MG63 (cell line): ENCODE results near the gene MDM2. TPM values are rescaled to one million over a fixed set of nuclear protein-coding genes. Genes with fewer than 3 reads are reported as not detected.
"Not testable (repeated sequence)": the region's sequence is repeated elsewhere in the genome, so short reads cannot be mapped to it uniquely, and the experiment has no call there.

ENCODE experiments used
- DNase-seq: peaks from one replicate; pipeline ENCODE4 v3.0.0-alpha.2; 2020
- H3K27me3 ChIP-seq: fragments of 250-450 bp; sonication (Bioruptor Pico); 2 replicates; pipeline ENCODE4 v1.5.1; 2020; ENCODE audit warnings: mild to moderate bottlenecking, moderate library complexity
- H3K36me3 ChIP-seq: fragments of 250-450 bp; sonication (Bioruptor Pico); 2 replicates; pipeline ENCODE4 v1.5.1; 2020; ENCODE audit warnings: mild to moderate bottlenecking, moderate library complexity
- H3K4me3 ChIP-seq: fragments of 250-450 bp; sonication (Bioruptor Pico); 2 replicates; pipeline ENCODE4 v1.5.1; 2020; ENCODE audit warnings: mild to moderate bottlenecking, moderate library complexity
- H3K9me3 ChIP-seq: fragments of 250-450 bp; sonication (Bioruptor Pico); 2 replicates; pipeline ENCODE4 v1.5.1; 2020; ENCODE audit warnings: mild to moderate bottlenecking, moderate library complexity
- total RNA-seq: library from RNA; depleted of rRNA; stranded (reverse); fragments of >200 nt; shearing (Covaris generic); gene quantifications from 2 replicates; pipeline ENCODE4 v1.2.3, GENCODE V29; 2014; ENCODE audit warnings: low replicate concordance

MDM2 gene
- total RNA-seq, 1 experiment from 2014 or later: 17.4 TPM

DNA sequence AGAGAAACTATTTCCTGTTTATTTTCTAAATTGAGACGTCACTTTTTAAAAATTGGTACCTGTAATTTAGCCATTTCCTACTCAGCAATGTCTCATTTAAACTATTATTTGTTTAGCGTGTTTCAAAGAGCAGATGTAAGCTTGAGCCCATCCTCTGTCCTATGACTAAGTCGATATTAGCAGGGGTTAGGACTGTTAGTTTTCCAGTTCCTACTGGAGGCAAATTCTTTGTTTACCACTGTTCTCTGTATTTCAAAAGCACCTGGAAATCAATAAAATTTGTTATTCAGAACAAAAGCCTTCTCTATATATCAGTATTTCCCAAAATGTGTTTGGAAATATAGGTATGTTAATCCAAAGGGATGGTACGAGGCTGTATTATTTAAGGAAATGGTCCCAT, 42.4 kb downstream of the MDM2 start:
- Histone ChIP-seq H3K27me3 (no peaks in the 10 kb centered on the region; the same call in 1 of the 2 replicates), H3K9me3 (no peaks in the 10 kb centered on the region), H3K4me3 (no peak overlapping the region), H3K36me3 (peaks cover 4% of the 10 kb centered on the region)
- no peak for DNase-seq

DNA sequence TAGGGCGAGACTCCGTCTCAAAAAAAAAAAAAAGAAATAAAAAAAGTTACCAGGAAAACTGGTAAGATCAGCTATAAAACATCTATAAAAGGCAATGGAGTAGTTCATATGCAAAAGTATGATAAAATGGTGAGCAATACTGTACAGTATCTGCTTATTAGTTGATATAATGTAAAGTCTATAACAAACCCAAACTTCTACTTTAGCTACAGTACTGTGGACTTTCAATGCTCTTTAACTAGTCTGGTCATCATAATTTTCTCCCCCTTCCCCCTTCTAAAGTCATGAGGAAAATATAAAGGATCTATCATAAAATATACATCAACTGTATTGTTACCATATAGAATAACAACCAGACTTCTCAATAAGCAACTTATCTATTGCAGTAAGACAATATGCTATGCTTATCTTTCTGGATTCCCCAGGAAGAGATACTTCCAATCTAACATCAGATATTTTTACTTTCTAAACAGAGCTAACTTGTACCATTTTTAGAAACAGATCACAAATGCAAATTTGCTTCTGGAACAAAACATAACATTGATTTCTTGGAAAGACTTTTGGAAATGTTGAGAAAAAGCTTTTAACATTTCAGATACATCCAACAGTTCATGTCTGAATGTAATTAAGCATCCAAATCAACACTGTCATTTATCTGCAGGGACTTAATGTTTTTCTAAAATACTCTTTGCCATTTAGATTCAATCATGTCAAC, 43.8 kb downstream of the MDM2 start:
- H3K4me3 ChIP-seq: no peak overlapping the region
- H3K9me3 ChIP-seq: no peaks in the 10 kb centered on the region
- H3K27me3 ChIP-seq: no peaks in the 10 kb centered on the region; the same call in 1 of the 2 replicates
- no peaks in the 10 kb centered on the region for H3K36me3 ChIP-seq
- DNase-seq: no peak

DNA sequence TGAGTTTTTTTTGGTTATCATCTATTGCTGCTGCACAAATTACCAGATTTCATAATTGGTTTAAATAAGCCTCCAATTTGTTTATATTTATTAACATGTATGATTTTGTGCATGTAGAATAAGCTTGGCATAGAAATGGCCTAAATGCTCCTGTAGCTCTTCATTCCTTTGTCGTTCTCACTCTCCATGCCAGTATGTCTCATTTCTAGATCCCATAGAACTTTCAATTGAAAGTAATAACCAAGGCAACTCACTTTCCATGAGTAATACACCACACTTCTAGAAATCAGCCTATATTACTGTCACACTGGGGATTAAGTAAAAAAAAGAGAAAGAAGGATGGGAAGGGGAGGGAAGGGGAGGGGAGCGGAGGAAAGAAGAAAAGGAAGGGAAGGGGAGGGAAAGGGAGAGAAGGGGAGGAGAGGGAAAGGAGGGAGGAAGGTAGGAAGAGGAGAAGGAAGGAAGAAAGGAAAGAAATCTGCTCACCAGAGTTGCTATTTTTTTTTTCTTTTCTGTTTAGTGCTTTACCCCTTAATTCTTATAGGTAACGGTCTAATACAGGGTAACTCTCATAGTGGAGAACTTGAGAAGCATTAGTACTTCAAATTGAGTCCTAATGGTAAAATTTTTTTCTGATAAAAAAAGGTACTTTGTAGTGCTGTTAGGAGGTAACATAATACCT, 45.6 kb downstream of the MDM2 start:
- DNase-seq: no peak
- Histone ChIP-seq H3K36me3 (no peaks in the 10 kb centered on the region), H3K4me3 (no peak overlapping the region), H3K27me3 (no peaks in the 10 kb centered on the region; the same call in 1 of the 2 replicates), H3K9me3 (no peaks in the 10 kb centered on the region)

DNA sequence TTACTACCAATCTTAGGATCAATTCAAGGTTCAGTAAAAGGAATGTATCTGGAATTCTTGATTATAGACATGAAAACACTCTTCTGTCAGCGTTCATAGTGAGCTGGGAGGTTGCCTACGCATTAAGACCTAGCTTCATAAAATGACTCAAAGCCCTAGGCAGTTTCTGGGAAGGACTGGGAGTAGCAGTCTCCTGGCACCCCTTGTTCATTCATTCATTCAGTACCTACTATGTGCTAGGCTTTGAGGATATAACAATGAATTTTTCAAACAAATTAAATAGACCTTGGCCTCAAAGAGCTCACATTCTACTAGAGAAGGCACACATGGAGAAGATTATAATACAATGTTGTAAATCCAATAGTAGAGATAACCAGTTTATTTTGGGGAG, 46.1 kb downstream of the MDM2 start:
- Histone ChIP-seq H3K36me3 (no peaks in the 10 kb centered on the region), H3K27me3 (no peaks in the 10 kb centered on the region; the same call in 1 of the 2 replicates), H3K9me3 (no peaks in the 10 kb centered on the region), H3K4me3 (no peak overlapping the region)
- DNase-seq: no peak

DNA sequence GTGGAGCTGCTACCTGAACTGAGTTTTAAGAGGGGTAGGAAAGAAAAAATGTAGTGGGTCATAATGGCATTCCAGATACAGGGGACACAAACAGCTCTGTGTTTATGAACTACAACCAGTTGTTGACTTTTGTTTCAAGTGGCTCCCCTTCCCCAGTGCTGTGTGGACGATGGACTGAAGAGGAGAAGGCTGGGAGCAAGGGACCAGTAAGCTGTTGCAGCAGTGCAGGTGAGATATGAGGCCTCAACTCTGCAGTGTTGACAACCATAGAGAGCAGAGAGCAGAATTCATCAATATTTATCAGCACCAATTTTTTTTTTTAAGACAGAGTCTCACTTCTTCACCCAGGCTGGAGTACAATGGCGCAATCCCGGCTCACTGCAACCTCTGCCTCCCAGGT, 46.6 kb downstream of the MDM2 start:
- H3K27me3 ChIP-seq: no peaks in the 10 kb centered on the region; the same call in 1 of the 2 replicates
- H3K9me3 ChIP-seq: no peaks in the 10 kb centered on the region
- H3K4me3 ChIP-seq: no peak overlapping the region
- DNase-seq: no peak
- no peaks in the 10 kb centered on the region for H3K36me3 ChIP-seq

DNA sequence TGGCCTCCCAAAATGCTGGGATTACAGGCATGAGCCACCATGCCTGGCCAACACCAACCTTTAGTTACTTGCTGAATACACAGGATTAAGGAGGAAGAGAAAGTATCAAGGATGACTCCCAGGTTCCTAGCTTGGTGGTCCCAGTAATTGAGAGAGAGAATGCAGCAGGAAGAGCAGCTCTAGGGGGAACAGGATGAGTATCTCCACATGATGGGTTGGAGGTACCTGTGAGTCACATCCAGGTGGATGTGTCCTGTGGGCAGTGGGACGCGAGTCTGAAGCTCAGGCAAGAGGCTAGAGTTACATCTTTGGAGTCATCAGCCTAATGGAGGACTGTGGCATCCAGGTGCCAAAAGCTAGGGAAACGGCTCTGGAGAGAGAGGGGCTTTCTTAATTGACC, 47.1 kb downstream of the MDM2 start:
- no peaks in the 10 kb centered on the region for H3K9me3 ChIP-seq
- no peaks in the 10 kb centered on the region; the same call in 1 of the 2 replicates for H3K27me3 ChIP-seq
- no peak for DNase-seq
- H3K36me3 ChIP-seq: no peaks in the 10 kb centered on the region
- H3K4me3 ChIP-seq: no peak overlapping the region

DNA sequence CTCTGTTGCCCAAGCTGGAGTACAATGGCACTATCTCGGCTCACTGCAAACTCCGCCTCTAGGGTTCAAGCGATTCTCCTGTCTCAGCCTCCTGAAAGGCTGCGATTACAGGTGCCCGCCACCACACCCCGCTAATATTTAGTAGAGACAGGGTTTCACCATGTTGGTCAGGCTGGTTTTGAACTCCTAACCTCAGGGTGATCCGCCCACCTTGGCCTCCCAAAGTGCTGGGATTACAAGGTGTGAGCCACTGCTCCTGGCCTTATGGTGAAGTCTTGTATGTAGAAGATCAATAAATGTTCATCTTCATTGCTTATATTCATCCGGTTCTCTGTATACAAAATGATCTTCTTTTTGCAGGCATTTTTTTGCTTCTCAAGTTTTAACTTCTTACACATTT, 47.8 kb downstream of the MDM2 start:
- Histone ChIP-seq H3K27me3 (no peaks in the 10 kb centered on the region; the same call in 1 of the 2 replicates), H3K9me3 (no peaks in the 10 kb centered on the region), H3K36me3 (no peaks in the 10 kb centered on the region), H3K4me3 (no peak overlapping the region)
- DNase-seq: no peak

DNA sequence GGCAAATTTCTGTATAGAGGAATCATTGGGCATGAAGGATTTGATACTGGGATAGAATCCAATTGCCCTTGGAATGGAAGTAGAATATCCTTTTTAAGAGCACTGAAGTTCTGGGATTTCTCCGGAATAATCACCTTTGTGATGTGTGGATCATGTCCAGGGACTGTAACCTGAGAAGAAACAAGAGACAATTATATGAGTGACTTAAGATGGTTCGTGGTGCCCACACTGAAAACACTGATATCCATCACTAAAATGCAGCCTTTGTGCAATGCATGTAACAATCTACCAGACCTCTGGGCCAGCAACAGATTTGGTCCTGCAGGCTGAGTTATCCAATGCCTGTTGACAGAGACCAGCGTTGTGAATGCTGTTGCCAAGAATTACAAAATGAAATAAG, 48.5 kb downstream of the MDM2 start:
- DNase-seq: no peak
- no peaks in the 10 kb centered on the region; the same call in 1 of the 2 replicates for H3K27me3 ChIP-seq
- H3K9me3 ChIP-seq: no peaks in the 10 kb centered on the region
- H3K36me3 ChIP-seq: no peaks in the 10 kb centered on the region
- H3K4me3 ChIP-seq: no peak overlapping the region

DNA sequence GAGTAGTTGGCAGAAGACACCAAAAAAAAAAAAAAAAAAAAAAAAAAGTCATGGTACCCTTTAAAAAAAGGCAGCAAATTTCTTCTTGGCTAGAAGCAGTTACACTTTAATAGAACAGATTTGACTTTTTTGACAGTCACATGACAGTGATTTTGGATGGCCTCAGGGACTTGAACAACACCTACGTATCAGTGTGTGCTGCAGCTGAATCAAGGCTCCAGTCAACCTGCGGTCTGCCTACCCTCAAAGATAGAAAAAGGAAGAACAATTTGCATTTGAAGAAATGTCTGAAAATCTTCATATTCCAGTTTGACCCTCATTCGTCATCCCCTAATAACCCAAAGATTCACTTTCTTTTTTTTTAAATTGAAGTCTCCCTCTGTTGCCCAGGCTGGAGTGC, 53.9 kb downstream of the MDM2 start:
- Histone ChIP-seq H3K36me3 (no peaks in the 10 kb centered on the region), H3K4me3 (no peak overlapping the region), H3K9me3 (no peaks in the 10 kb centered on the region), H3K27me3 (no peaks in the 10 kb centered on the region)
- DNase-seq: no peak

DNA sequence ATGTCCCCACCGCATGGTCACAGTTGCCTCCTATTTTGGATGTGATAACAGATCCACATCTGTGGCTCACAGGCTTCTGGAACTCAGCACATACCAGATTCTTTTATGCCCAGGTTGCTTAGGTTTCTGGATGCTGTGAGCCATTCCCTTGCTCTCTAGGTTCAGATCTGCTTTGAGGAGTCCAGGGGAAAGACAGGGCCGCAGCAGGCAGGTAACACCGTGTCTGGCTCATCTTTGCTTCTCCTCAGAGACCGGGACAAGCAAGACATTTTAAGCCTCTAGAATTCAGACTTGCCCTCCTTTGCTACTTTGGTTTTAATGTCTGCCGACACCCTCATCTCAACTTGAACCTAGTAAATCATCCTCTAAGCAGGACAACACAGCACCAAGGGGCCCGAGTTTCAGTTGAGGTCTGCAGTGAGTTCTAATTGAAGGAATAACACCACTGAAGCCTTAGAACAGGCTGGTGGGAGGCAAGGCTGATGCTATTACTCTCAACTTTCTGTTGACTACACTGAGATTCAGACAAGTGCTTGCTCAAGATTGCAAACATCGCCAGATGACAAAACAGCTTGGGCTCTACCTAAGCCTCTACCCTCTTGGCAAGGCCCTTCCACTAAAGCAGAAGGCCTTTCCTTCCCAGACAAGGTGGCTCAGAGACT, 55.3 kb downstream of the MDM2 start:
- no peaks in the 10 kb centered on the region for H3K9me3 ChIP-seq
- DNase-seq: no peak
- no peak overlapping the region for H3K4me3 ChIP-seq
- H3K36me3 ChIP-seq: no peaks in the 10 kb centered on the region
- no peaks in the 10 kb centered on the region for H3K27me3 ChIP-seq

DNA sequence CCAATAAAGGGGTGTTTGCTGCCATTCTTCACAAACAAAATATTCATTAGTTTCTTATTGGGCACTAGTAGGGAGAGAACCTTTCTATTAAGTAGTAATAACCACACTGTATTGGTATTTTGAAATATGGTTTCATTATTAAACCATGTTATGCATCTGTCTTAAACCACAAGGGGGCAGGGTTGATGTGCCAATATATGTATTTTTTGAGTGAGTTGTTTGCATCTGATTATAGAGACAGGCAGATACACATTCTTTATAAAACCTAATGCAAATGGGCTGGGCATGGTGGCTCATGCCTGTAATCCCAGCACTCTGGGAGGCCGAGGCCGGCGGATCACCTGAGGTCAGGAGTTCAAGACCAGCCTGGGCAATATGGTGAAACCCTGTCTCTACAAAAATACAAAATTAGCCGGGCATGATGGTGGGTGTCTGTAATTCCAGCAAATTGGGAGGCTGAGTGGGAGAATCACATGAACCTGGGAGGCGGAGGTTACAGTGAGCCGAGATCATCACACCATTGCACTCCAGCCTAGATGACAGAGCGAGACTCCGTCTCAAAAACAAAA, 56.0 kb downstream of the MDM2 start:
- H3K27me3 ChIP-seq, H3K36me3 ChIP-seq, H3K4me3 ChIP-seq, DNase-seq, H3K9me3 ChIP-seq: not testable (repeated sequence)

DNA sequence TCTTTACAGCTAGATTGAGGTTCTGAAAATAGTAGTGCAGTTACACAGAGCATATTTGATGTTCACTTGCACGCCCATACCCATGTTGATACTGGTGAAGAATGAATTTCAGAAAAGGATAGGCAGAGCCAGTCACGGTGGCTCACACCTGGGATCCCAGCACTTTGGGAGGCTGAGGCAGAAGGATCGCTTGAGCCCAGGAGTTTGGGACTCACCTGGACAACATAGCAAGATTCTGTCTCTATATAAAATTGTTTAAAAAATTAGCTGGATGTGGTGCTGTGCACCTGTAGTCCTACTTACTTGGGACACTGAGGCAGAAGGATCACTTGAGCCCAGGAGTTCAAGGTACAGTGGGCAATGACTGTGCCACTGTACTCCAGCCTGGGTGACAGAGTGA, 56.6 kb downstream of the MDM2 start:
- H3K27me3 ChIP-seq: no peaks in the 10 kb centered on the region
- H3K36me3 ChIP-seq: no peaks in the 10 kb centered on the region
- DNase-seq: no peak
- H3K4me3 ChIP-seq: no peak overlapping the region
- no peaks in the 10 kb centered on the region for H3K9me3 ChIP-seq

DNA sequence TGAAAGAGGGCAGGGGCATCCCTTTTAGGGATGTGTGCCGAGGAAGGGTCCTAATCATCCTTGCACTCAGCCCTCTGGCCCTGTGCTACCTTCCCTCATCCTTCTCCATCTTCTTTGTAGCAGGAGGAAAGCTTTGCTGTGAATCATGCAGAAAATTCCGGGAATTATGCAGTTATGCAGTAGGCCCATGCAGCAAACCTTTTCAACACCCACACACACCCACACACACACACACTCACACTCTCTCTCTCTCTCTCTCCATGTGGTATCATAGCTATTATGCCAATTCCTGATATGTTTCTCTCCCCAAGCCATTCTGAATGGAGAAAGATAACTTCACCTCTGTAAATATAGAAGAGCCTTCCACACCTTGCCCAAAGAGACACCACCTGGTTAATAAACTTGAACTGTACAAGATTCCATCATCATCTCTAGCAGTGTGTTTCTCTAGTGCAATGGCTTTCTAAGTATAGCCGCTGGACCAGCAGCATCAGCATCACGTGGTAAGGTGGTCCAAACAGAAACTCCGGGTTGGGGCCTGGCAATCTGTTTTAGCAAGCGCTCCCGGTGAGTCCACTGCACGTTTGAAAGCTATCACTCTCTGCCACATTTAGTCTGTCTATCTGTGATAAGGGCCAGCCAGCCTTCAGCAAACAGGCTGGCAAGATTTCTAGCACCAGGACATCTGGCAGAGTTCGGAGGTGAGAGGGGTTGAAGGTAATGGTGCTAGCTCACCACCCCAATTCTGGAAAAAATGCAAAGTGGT, 57.6 kb downstream of the MDM2 start:
- H3K9me3 ChIP-seq: no peaks in the 10 kb centered on the region
- DNase-seq: no peak
- H3K36me3 ChIP-seq: no peaks in the 10 kb centered on the region
- H3K27me3 ChIP-seq: no peaks in the 10 kb centered on the region
- no peak overlapping the region for H3K4me3 ChIP-seq

DNA sequence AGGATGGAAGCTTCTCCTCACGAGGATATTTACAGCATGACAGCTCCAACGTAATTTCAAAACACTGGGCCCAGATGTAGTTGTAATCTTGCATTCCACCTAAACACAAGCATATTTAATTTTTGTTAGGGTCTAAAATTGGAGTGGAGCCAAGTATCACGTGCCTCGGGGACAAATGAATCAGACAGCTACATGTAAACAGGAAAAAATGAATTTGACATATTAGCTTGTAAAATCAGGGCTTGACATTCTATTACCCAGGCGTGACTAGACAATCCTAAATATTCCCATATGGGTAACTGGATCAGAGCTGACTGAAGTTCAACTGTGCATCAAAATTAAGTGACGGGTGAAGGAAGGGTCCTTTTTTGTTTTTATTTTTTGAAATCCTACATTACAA, 59.0 kb downstream of the MDM2 start:
- Histone ChIP-seq H3K36me3 (no peaks in the 10 kb centered on the region), H3K27me3 (no peaks in the 10 kb centered on the region), H3K9me3 (no peaks in the 10 kb centered on the region), H3K4me3 (no peak overlapping the region)
- DNase-seq: no peak

DNA sequence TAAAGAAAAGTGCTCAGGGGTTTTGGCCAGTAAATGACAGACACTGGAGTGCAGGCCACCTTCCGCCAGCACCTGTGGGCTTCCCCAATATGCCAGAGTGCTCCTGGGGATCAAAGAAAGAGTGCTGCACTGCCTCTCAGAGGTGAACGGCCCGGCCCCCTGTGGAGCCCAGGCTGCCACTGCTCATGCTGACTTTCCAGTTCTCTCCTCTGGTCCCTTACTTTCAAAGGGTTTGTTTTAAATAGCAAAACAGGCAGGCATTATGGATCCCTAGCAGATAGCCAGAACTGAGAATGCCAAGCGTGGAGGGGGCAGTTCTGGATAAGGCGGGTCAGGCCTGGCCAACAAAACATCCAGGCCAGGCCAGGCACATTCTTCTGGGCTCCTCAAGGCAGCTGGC, 59.6 kb downstream of the MDM2 start:
- no peak overlapping the region for H3K4me3 ChIP-seq
- no peak for DNase-seq
- no peaks in the 10 kb centered on the region for H3K27me3 ChIP-seq
- H3K36me3 ChIP-seq: no peaks in the 10 kb centered on the region
- no peaks in the 10 kb centered on the region for H3K9me3 ChIP-seq

DNA sequence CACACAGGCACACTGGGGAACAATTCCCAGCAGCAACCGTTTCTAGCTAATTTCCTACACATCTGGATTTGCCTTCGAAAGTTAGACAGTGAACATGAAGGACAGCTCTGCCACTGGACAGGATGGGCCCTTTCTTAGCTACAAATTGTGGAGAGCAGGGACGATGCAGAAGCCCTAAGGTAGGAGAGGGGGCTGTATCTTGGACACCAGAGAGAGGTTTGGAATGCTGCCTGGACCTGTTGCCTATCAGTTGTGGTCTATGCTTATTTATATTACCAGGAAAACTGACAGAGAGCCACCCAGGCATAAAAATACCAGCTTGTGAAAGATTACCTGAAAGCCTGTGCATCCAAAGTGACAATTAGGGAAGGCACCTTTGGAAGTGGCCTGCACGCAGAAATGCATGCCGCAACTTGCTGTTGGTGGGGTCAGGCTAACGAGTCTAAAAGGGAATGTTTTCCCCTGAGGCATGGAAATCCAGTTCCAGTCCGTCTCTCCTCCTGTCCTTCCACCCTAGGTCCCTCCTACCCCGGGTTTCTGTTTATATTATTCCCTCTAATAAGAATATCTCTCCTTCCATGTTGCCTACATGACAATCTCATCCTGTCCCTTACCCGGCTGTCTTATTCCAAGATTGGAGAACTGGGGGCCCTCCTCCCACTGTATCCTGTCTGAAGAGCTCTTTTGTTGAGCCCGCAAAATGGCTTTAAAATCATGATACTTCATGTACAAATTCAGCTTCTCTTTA, 60.2 kb downstream of the MDM2 start:
- Histone ChIP-seq H3K36me3 (no peaks in the 10 kb centered on the region), H3K9me3 (no peaks in the 10 kb centered on the region), H3K27me3 (no peaks in the 10 kb centered on the region), H3K4me3 (no peak overlapping the region)
- no peak for DNase-seq
